ENCODE data around the gene WAPL. TPM values are rescaled to one million over a fixed set of nuclear protein-coding genes. Genes with fewer than 3 reads are reported as not detected.
A peak's percentile ranks its signal among the peaks of the same experiment; 100 is the strongest.

WAPL gene
- total and polyA plus RNA-seq, 2 of the 4 experiments (the other 2 are of a cell fraction): 11.5 to 31.7 TPM

- H3K4ac ChIP-seq (ENCODE audit: low read depth, low read length): peak overlapping the region; percentile 19; the same call in 1 of the 2 replicates
- H2BK120ac ChIP-seq (ENCODE audit: low read depth, low read length): no peak overlapping the region
- in situ Hi-C loops (cut with MboI; ENCODE audit: low sequenced_read_pairs): no loop called here
- no peak overlapping the region for H3K14ac ChIP-seq (replicated peaks; ENCODE audit: low read depth, low read length)
- H2BK20ac ChIP-seq (ENCODE audit: low read depth, low read length): no peak overlapping the region
- POLR2A ChIA-PET (ENCODE audit: unreplicated experiment): no interaction called here
- H3K36me3 ChIP-seq (ENCODE audit: control insufficient read depth, insufficient read depth, low read length): no peaks in the 10 kb centered on the region
- no peak overlapping the region for H3K27ac ChIP-seq (ENCODE audit: insufficient read depth, low read length)
- H2BK5ac ChIP-seq (ENCODE audit: low read depth, low read length, poor library complexity, severe bottlenecking): no peak overlapping the region
- intact Hi-C loops (cut with micrococcal nuclease): no loop called here
- no peak overlapping the region; the same call in 1 of the 2 replicates for H4K91ac ChIP-seq (ENCODE audit: insufficient read depth, low read depth, low read length)
- no peaks in the 10 kb centered on the region for H3K9me3 ChIP-seq (ENCODE audit: control insufficient read depth, insufficient read depth, low read length)
- H3K23ac ChIP-seq (ENCODE audit: low read depth, low read length): peak overlapping the region; percentile 73; the same call in 1 of the 2 replicates
- H3K4me3 ChIP-seq (ENCODE audit: insufficient read depth, low read depth, low read length): 0 out of 2 replicates have a peak overlapping the region, but pooled peaks have one; percentile 26
- no peak overlapping the region for H4K5ac ChIP-seq (ENCODE audit: low read depth, low read length)
- no peak for DNase-seq
- peaks cover 6% of the 10 kb centered on the region; the same call in 1 of the 2 replicates for H3K27me3 ChIP-seq (ENCODE audit: control insufficient read depth, insufficient read depth, low read length)
- no peak overlapping the region for H2AK5ac ChIP-seq (ENCODE audit: low read depth, low read length)
- H3K56ac ChIP-seq (ENCODE audit: extremely low read depth, insufficient read depth, low read length): no peak overlapping the region
- no TSS peak for BruUV-seq (replicated peaks)
- H2AFZ ChIP-seq (replicated peaks; ENCODE audit: low read length, poor library complexity): peak overlapping the region; percentile 92
- 35% methylated on average over 36 of the region's 47 CpGs; no CpG with 5 or more reads in 1 of the 2 experiments for WGBS, 2 experiments (ENCODE audit: extremely low coverage in 2 of 2, insufficient read length in 1 of 2)
- no peak overlapping the region for H2BK15ac ChIP-seq (ENCODE audit: low read depth, low read length)
- no peaks in the 10 kb centered on the region; the same call in 1 of the 2 replicates for H3K9me1 ChIP-seq (ENCODE audit: insufficient read depth, low read length)
- ATAC-seq (ENCODE audit: low read depth): peak; percentile 75
- no peaks in the 10 kb centered on the region for H3K79me1 ChIP-seq (ENCODE audit: low read depth in 1 of 2, low read length in 2 of 2)
- peak overlapping the region in 1 of 2 experiments; percentile 53; a peak in 1 of 4 replicates for H4K8ac ChIP-seq (ENCODE audit: low read depth in 2 of 2, low read length in 2 of 2)
- H2AK9ac ChIP-seq (replicated peaks; ENCODE audit: low read depth, low read length, poor library complexity): peak overlapping the region; percentile 61
- H4K20me1 ChIP-seq (ENCODE audit: insufficient read depth, low read length): no peaks in the 10 kb centered on the region
- CTCF ChIA-PET: interaction anchor here (1.0 kb wide), 1 partner anchor 134 kb away, joined by 3 read pairs; no protein-coding TSS in a partner anchor
- H3K4me2 ChIP-seq (ENCODE audit: low read depth, low read length): peak overlapping the region; percentile 10
- no peak overlapping the region for H3K18ac ChIP-seq (ENCODE audit: low read depth, low read length)
- TF ChIP-seq RCOR1 (IDR thresholded peaks at IDR 0.05; ENCODE audit: insufficient replicate concordance, low read length) (no peak), RFX5 (IDR thresholded peaks at IDR 0.05; ENCODE audit: low read depth, low read length) (no peak), FOS (IDR thresholded peaks at IDR 0.05; ENCODE audit: low read depth, low read length) (no peak), BHLHE40 (IDR thresholded peaks at IDR 0.05; ENCODE audit: low read depth, low read length) (no peak), POLR2A (IDR thresholded peaks at IDR 0.05; ENCODE audit: low read depth, low read length) (no peak), MAZ (IDR thresholded peaks at IDR 0.05; ENCODE audit: borderline replicate concordance, low read depth, low read length) (no peak), NFE2L2 (IDR thresholded peaks at IDR 0.05; ENCODE audit: low read depth, low read length) (no peak), RAD21 (IDR thresholded peaks at IDR 0.05; ENCODE audit: low read length) (no peak), CTCF (conservative IDR thresholded peaks at IDR 0.05; ENCODE audit: low read depth, low read length) (no peak), SMC3 (IDR thresholded peaks at IDR 0.05; ENCODE audit: low read depth, low read length) (no peak), CEBPB (IDR thresholded peaks at IDR 0.05; ENCODE audit: low read depth, low read length) (no peak)
- TF ChIP-seq, protein P1, sequence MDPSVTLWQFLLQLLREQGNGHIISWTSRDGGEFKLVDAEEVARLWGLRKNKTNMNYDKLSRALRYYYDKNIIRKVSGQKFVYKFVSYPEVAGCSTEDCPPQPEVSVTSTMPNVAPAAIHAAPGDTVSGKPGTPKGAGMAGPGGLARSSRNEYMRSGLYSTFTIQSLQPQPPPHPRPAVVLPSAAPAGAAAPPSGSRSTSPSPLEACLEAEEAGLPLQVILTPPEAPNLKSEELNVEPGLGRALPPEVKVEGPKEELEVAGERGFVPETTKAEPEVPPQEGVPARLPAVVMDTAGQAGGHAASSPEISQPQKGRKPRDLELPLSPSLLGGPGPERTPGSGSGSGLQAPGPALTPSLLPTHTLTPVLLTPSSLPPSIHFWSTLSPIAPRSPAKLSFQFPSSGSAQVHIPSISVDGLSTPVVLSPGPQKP (IDR thresholded peaks at IDR 0.05; ENCODE audit: borderline replicate concordance, low read depth, low read length): no peak
- TF ChIP-seq, protein P2, sequence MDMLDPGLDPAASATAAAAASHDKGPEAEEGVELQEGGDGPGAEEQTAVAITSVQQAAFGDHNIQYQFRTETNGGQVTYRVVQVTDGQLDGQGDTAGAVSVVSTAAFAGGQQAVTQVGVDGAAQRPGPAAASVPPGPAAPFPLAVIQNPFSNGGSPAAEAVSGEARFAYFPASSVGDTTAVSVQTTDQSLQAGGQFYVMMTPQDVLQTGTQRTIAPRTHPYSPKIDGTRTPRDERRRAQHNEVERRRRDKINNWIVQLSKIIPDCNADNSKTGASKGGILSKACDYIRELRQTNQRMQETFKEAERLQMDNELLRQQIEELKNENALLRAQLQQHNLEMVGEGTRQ (IDR thresholded peaks at IDR 0.05; ENCODE audit: low read depth, low read length): no peak
- peaks cover 3% of the 10 kb centered on the region; the same call in 1 of the 2 replicates for H3K4me1 ChIP-seq (ENCODE audit: control insufficient read depth, insufficient read depth, low read length)
- dilution Hi-C loops (cut with HindIII; ENCODE audit: low sequenced_read_pairs, unreplicated experiment): no loop called here
- H3K9ac ChIP-seq (ENCODE audit: low read depth, low read length): no peak overlapping the region
Measured at GRCh38 chr10:86535132-86535882, 13.7 kb upstream of the WAPL start.

Measured in IMR-90 (cell line).